HepG2 (cell line): ENCODE data around the gene MAN2C1. TPM values are rescaled to one million over a fixed set of nuclear protein-coding genes. Genes with fewer than 3 reads are reported as not detected.
A peak's percentile ranks its signal among the peaks of the same experiment; 100 is the strongest.

Experiments
- ARHGAP35 ChIP-seq: sonication (generic); formaldehyde crosslinking; IDR thresholded peaks from 2 replicates; pipeline ENCODE4 v1.9.0; 2022; ENCODE audit warnings: mild to moderate bottlenecking, inconsistent platforms, moderate library complexity, missing genetic modification reagents, borderline replicate concordance
- FOXA1 ChIP-seq, 2 experiments: fragments of 450-650 bp in 1 of 2; sonication (generic) in 1 of 2; formaldehyde crosslinking in 1 of 2; IDR thresholded peaks; 2 replicates each; pipeline versions ENCODE4 v1.4.0 to v1.6.1; 2016 to 2020; ENCODE audit warnings: missing genetic modification reagents in 1 of 2
- FOXO1 ChIP-seq: sonication (generic); formaldehyde crosslinking; IDR thresholded peaks from 2 replicates; pipeline ENCODE4 v1.4.0; 2020; ENCODE audit warnings: missing genetic modification reagents
- GATA4 ChIP-seq: sonication (generic); IDR thresholded peaks from 2 replicates; pipeline ENCODE4 v1.6.1; 2016; ENCODE audit warnings: antibody characterized with exemption, low read depth, borderline replicate concordance
- JDP2 ChIP-seq: sonication (generic); formaldehyde crosslinking; IDR thresholded peaks from 2 replicates; pipeline ENCODE4 v1.8.1; 2022; ENCODE audit warnings: missing genetic modification reagents, borderline replicate concordance
- KAT2B ChIP-seq: fragments of 150-350 bp; IDR thresholded peaks from 2 replicates; pipeline ENCODE4 v1.6.1; 2014; ENCODE audit warnings: low read depth, low read length, borderline replicate concordance
- KAT7 ChIP-seq: IDR thresholded peaks from 2 replicates; pipeline ENCODE4 v1.6.1; 2018; ENCODE audit warnings: borderline replicate concordance, missing compliant biosample characterization
- ZNF20 ChIP-seq: sonication (generic); formaldehyde crosslinking; IDR thresholded peaks from 2 replicates; pipeline ENCODE4 v1.4.0; 2020; ENCODE audit warnings: mild to moderate bottlenecking, moderate library complexity, missing genetic modification reagents
- ZNF674 ChIP-seq: sonication (generic); formaldehyde crosslinking; IDR thresholded peaks from 2 replicates; pipeline ENCODE4 v1.5.0; 2020; ENCODE audit warnings: low read depth, mild to moderate bottlenecking, missing genetic modification reagents
- ZSCAN31 ChIP-seq: sonication (generic); formaldehyde crosslinking; IDR thresholded peaks from 2 replicates; pipeline ENCODE4 v1.5.0; 2020; ENCODE audit warnings: low read depth, mild to moderate bottlenecking, missing genetic modification reagents
- polyA plus RNA-seq, 8 experiments: library from polyadenylated mRNA; depleted of rRNA in 3 of 8; stranded (reverse) in 7 of 8; unstranded in 1 of 8; fragments of >200 nt; fragmentation: Illumina TruSeq in 4 of 8; extraction: Trizol in 4 of 8; gene quantifications; 2 replicates each; pipeline versions ENCODE4 v1.2.1 to v1.2.3, GENCODE V29; 2011 to 2016; ENCODE audit warnings: low read depth in 4 of 8, missing spikeins in 1 of 8, mixed read lengths in 1 of 8; ENCODE audit not compliant: insufficient read depth in 1 of 8
- total RNA-seq, 5 experiments: library from RNA; depleted of rRNA; stranded (reverse); fragments of >200 nt; fragmentation: Illumina TruSeq; extraction: Trizol; gene quantifications; 2 replicates each; pipeline ENCODE4 v1.2.3, GENCODE V29; 2016; ENCODE audit warnings: low read depth in 1 of 5
- TF ChIP-seq, protein P1 (sequence below): sonication (generic); formaldehyde crosslinking; IDR thresholded peaks from 2 replicates; pipeline ENCODE4 v1.8.1; 2023; ENCODE audit warnings: missing genetic modification reagents, mild to moderate bottlenecking, borderline replicate concordance
- TF ChIP-seq, protein P2 (sequence below): sonication (generic); formaldehyde crosslinking; IDR thresholded peaks from 2 replicates; pipeline ENCODE4 v1.9.0; 2021; ENCODE audit warnings: missing genetic modification reagents, mild to moderate bottlenecking, borderline replicate concordance
- TF ChIP-seq, protein P3 (sequence below): sonication (generic); formaldehyde crosslinking; IDR thresholded peaks from 2 replicates; pipeline ENCODE4 v1.9.0; 2021; ENCODE audit warnings: mild to moderate bottlenecking, missing genetic modification reagents
- TF ChIP-seq, protein P4 (sequence below): sonication (generic); formaldehyde crosslinking; conservative IDR thresholded peaks from 2 replicates; pipeline ENCODE4 v1.8.1; 2023; ENCODE audit warnings: missing genetic modification reagents
- TF ChIP-seq, protein P5 (sequence below): sonication (generic); IDR thresholded peaks from 2 replicates; pipeline ENCODE4 v1.6.1; 2016; ENCODE audit warnings: low read depth, borderline replicate concordance

MAN2C1 gene
- total and polyA plus RNA-seq, 2 of the 13 experiments (the other 11 are each of a cell fraction or from before 2014, with no cell fraction given): 62.6 to 71.0 TPM

DNA sequence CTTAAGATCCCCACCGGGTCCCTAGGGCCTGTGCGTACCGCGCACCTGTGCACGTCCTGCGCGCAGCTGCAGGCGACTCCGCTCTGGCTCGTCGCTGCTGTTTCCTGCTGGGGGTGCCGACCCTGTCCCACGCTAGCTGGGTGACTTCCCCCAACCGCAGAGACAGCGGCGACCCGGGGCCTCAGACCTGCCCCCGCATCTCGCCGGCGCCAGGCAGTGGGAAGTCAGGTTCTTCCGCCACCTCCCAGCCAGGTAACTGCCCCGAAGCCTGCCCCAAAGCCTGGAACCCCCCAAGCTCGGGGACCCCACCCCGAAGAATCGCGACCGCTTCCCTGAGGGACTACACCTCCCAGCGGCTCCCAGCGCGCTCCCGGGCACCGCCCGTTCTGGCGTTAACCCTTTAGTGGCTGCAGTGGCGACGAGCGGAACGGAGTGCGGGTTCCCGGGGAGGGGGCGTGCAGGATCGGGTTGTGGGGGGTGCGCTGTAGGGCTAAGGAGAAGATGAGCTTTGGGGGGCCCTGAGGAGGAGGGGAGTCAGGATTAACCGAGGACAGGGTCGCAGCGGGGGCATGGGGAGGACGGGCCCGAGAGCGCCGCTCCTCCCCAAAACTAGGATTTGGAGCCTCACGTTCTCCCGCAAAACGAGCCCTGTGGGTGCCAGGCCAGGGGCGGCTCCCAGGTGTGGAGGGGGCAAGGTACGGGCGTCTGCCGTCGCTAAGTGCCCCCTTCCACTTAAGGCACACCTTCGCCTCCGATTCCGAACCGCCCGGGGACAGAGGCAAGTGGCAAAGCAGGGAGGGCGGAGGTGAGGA is 21.0 kb downstream of the MAN2C1 start (continued):
- TF ChIP-seq JDP2 (CRISPR knock-in tag) (no peak), ZNF20 (CRISPR knock-in tag) (peak; percentile 78; the same call in 1 of the 2 replicates), ZNF674 (CRISPR knock-in tag) (no peak; the same call in 1 of the 2 replicates), ZSCAN31 (CRISPR knock-in tag) (0 out of 2 replicates have a peak, but pooled peaks have one; percentile 49), ARHGAP35 (CRISPR knock-in tag) (no peak; the same call in 1 of the 2 replicates), GATA4 (0 out of 2 replicates have a peak, but pooled peaks have one; percentile 22), KAT2B (no peak), FOXO1 (CRISPR knock-in tag) (0 out of 2 replicates have a peak, but pooled peaks have one; percentile 6), KAT7 (CRISPR knock-in tag) (0 out of 2 replicates have a peak, but pooled peaks have one; percentile 63), FOXA1 (IDR thresholded peaks at IDR 0.05) (no peak), FOXA1 (CRISPR knock-in tag; IDR thresholded peaks at IDR 0.05) (no peak)
- TF ChIP-seq, protein P1, sequence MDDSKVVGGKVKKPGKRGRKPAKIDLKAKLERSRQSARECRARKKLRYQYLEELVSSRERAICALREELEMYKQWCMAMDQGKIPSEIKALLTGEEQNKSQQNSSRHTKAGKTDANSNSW (CRISPR knock-in tag): peak; percentile 68; the same call in 1 of the 2 replicates
- TF ChIP-seq, protein P2, sequence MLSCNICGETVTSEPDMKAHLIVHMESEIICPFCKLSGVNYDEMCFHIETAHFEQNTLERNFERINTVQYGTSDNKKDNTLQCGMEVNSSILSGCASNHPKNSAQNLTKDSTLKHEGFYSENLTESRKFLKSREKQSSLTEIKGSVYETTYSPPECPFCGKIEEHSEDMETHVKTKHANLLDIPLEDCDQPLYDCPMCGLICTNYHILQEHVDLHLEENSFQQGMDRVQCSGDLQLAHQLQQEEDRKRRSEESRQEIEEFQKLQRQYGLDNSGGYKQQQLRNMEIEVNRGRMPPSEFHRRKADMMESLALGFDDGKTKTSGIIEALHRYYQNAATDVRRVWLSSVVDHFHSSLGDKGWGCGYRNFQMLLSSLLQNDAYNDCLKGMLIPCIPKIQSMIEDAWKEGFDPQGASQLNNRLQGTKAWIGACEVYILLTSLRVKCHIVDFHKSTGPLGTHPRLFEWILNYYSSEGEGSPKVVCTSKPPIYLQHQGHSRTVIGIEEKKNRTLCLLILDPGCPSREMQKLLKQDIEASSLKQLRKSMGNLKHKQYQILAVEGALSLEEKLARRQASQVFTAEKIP (CRISPR knock-in tag): no peak
- TF ChIP-seq, protein P3, sequence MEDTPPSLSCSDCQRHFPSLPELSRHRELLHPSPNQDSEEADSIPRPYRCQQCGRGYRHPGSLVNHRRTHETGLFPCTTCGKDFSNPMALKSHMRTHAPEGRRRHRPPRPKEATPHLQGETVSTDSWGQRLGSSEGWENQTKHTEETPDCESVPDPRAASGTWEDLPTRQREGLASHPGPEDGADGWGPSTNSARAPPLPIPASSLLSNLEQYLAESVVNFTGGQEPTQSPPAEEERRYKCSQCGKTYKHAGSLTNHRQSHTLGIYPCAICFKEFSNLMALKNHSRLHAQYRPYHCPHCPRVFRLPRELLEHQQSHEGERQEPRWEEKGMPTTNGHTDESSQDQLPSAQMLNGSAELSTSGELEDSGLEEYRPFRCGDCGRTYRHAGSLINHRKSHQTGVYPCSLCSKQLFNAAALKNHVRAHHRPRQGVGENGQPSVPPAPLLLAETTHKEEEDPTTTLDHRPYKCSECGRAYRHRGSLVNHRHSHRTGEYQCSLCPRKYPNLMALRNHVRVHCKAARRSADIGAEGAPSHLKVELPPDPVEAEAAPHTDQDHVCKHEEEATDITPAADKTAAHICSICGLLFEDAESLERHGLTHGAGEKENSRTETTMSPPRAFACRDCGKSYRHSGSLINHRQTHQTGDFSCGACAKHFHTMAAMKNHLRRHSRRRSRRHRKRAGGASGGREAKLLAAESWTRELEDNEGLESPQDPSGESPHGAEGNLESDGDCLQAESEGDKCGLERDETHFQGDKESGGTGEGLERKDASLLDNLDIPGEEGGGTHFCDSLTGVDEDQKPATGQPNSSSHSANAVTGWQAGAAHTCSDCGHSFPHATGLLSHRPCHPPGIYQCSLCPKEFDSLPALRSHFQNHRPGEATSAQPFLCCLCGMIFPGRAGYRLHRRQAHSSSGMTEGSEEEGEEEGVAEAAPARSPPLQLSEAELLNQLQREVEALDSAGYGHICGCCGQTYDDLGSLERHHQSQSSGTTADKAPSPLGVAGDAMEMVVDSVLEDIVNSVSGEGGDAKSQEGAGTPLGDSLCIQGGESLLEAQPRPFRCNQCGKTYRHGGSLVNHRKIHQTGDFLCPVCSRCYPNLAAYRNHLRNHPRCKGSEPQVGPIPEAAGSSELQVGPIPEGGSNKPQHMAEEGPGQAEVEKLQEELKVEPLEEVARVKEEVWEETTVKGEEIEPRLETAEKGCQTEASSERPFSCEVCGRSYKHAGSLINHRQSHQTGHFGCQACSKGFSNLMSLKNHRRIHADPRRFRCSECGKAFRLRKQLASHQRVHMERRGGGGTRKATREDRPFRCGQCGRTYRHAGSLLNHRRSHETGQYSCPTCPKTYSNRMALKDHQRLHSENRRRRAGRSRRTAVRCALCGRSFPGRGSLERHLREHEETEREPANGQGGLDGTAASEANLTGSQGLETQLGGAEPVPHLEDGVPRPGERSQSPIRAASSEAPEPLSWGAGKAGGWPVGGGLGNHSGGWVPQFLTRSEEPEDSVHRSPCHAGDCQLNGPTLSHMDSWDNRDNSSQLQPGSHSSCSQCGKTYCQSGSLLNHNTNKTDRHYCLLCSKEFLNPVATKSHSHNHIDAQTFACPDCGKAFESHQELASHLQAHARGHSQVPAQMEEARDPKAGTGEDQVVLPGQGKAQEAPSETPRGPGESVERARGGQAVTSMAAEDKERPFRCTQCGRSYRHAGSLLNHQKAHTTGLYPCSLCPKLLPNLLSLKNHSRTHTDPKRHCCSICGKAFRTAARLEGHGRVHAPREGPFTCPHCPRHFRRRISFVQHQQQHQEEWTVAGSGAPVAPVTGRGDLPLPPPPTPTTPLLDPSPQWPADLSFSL (CRISPR knock-in tag): 0 out of 2 replicates have a peak, but pooled peaks have one; percentile 18
- TF ChIP-seq, protein P4, sequence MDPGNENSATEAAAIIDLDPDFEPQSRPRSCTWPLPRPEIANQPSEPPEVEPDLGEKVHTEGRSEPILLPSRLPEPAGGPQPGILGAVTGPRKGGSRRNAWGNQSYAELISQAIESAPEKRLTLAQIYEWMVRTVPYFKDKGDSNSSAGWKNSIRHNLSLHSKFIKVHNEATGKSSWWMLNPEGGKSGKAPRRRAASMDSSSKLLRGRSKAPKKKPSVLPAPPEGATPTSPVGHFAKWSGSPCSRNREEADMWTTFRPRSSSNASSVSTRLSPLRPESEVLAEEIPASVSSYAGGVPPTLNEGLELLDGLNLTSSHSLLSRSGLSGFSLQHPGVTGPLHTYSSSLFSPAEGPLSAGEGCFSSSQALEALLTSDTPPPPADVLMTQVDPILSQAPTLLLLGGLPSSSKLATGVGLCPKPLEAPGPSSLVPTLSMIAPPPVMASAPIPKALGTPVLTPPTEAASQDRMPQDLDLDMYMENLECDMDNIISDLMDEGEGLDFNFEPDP: no peak
- TF ChIP-seq, protein P5, sequence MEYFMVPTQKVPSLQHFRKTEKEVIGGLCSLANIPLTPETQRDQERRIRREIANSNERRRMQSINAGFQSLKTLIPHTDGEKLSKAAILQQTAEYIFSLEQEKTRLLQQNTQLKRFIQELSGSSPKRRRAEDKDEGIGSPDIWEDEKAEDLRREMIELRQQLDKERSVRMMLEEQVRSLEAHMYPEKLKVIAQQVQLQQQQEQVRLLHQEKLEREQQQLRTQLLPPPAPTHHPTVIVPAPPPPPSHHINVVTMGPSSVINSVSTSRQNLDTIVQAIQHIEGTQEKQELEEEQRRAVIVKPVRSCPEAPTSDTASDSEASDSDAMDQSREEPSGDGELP: no peak
